ENCODE measurements around the gene MTF2.

The MTF2 gene

DNA sequence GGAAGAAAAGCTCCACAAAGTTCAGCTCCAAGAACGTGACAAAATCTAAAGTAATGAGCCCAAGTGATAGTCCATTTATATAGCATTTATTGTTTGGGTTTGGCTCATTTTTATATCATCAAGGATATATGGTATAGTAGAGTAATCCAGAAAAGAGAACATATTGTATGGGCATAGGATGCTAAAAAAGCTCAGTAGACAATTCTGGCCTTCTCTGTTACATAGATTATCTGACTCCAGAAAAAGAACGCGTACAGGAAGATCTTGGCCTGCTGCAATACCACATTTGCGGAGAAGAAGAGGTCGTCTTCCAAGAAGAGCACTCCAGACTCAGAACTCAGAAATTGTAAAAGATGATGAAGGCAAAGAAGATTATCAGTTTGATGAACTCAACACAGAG is 57.4 kb downstream of the MTF2 start:
- Histone ChIP-seq H3K27ac (no peak overlapping the region), H3K9ac (ENCODE audit: insufficient read length) (no peak overlapping the region), H3K4me3 (no peak overlapping the region), H3K9me3 (ENCODE audit: low read depth, low read length) (no peaks in the 10 kb centered on the region), H3K36me3 (ENCODE audit: insufficient read depth, low read length) (peaks cover 84% of the 10 kb centered on the region)
- no peak for DNase-seq (ENCODE audit: low read depth, low spot score)
- TF ChIP-seq FOXP2 (optimal IDR thresholded peaks at IDR 0.05; ENCODE audit: control extremely low read depth, extremely low read length, insufficient read depth) (no peak), POLR2AphosphoS5 (IDR thresholded peaks at IDR 0.05; ENCODE audit: borderline replicate concordance, low read depth, low read length) (no peak), EZH2 (IDR thresholded peaks at IDR 0.05) (no peak)

DNA sequence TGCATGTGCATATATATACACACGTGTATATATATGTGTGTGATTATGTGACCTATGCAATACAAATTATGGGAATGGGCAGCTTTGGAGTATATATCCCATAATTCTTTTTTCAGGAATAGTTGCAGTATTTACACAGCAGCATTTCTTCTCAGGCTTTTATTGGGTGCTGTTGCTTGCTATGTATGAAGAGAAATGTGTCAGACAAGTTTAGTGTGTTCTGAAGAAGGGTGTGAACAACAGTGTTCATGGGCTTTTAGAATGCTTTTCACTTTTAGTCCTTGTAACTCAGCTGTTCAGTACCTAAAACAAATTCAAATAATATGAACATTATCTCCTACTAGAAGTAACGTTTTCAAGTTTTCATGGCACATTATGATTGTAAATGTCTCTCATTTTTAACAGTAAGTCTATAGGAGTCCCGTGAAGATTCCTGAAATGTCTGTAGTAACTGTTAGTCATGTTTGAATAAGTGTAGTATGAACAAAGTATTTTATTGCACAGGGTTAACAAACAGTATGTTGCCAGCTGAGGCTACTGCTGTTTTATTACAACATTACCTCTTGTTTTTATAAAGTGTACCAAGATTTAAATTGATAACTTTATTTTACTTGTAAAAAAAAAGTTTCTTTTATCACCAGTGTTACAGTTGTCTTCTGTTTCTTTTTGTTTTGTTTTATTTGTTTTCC is 58.7 kb downstream of the MTF2 start:
- Histone ChIP-seq H3K9me3 (ENCODE audit: low read depth, low read length) (no peaks in the 10 kb centered on the region), H3K27ac (no peak overlapping the region), H3K4me3 (no peak overlapping the region), H3K9ac (ENCODE audit: insufficient read length) (no peak overlapping the region), H3K36me3 (ENCODE audit: insufficient read depth, low read length) (peaks cover 82% of the 10 kb centered on the region)
- TF ChIP-seq EZH2 (IDR thresholded peaks at IDR 0.05): no peak
- no peak for TF ChIP-seq FOXP2 (optimal IDR thresholded peaks at IDR 0.05; ENCODE audit: control extremely low read depth, extremely low read length, insufficient read depth)
- no peak for TF ChIP-seq POLR2AphosphoS5 (IDR thresholded peaks at IDR 0.05; ENCODE audit: borderline replicate concordance, low read depth, low read length)
- DNase-seq (ENCODE audit: low read depth, low spot score): no peak

DNA sequence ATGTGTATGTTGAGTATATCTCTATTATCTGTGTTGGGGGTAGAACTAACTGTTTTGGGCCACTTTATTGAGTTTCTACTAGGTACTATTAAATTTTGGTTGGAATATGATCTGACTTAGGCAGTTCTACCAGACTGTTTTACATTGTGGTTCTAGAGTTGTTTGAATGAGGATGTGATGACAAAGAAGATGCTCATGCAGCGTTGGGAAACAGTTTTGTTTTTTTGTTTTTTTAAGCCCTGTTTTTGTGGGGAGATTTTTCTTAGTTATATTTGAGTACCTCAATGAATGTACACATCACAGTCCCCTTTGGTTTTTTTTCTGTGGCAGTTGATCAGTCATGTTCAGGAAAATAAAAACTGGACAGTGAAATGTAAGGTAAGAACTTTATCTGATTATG is 61.0 kb downstream of the MTF2 start:
- DNase-seq (ENCODE audit: low read depth, low spot score): no peak
- Histone ChIP-seq H3K27ac (0 out of 2 replicates have a peak overlapping the region, but pooled peaks have one; percentile 8), H3K9me3 (ENCODE audit: low read depth, low read length) (no peaks in the 10 kb centered on the region), H3K36me3 (ENCODE audit: insufficient read depth, low read length) (peaks cover 68% of the 10 kb centered on the region), H3K4me3 (no peak overlapping the region), H3K9ac (ENCODE audit: insufficient read length) (no peak overlapping the region)
- TF ChIP-seq EZH2 (IDR thresholded peaks at IDR 0.05) (no peak), POLR2AphosphoS5 (IDR thresholded peaks at IDR 0.05; ENCODE audit: borderline replicate concordance, low read depth, low read length) (no peak), FOXP2 (optimal IDR thresholded peaks at IDR 0.05; ENCODE audit: control extremely low read depth, extremely low read length, insufficient read depth) (no peak)

DNA sequence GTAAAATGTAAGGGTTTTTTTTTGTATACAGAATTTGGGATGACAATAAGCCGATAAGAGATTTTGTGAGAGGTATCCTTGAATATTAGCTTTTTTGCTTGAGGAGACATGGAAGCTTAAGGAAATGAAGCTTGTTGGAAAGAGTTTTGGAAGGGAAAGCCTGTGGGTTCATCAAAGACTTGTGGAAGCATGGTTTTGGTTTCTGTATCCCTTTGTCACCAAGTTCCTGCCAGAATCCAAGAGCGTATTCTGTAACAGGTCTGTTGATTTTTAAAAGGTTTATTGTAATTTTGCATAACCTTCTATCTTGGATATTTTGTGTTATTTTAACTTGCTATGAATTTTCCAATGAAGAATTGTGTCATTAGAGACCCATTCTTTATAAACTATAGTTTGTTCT is 63.1 kb downstream of the MTF2 start:
- TF ChIP-seq FOXP2 (optimal IDR thresholded peaks at IDR 0.05; ENCODE audit: control extremely low read depth, extremely low read length, insufficient read depth) (no peak), POLR2AphosphoS5 (IDR thresholded peaks at IDR 0.05; ENCODE audit: borderline replicate concordance, low read depth, low read length) (no peak), EZH2 (IDR thresholded peaks at IDR 0.05) (no peak)
- H3K27ac ChIP-seq: peak overlapping the region; percentile 52
- no peak for DNase-seq (ENCODE audit: low read depth, low spot score)
- H3K9me3 ChIP-seq (ENCODE audit: low read depth, low read length): no peaks in the 10 kb centered on the region
- H3K4me3 ChIP-seq: no peak overlapping the region
- H3K36me3 ChIP-seq (ENCODE audit: insufficient read depth, low read length): peaks cover 47% of the 10 kb centered on the region
- no peak overlapping the region for H3K9ac ChIP-seq (ENCODE audit: insufficient read length)

DNA sequence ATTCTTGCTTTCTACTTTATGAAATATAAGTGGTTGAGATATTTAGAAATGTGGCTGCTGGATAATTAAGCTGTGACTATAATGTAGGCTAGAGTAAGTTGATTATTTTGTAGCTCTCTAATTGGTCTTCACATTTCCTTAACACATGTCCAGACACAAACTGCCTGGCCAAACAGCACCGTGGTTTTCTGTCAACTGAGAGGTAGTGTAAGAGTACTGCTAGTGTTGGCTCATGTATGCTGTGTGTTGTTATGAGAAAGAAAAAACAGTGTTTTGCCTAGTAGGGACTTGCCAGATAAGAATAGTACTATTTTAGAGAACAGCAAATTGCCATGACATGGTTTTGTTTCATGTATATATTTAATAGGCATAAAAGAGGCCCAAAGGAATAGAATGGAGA is 64.1 kb downstream of the MTF2 start:
- Histone ChIP-seq H3K9me3 (ENCODE audit: low read depth, low read length) (no peaks in the 10 kb centered on the region), H3K36me3 (ENCODE audit: insufficient read depth, low read length) (peaks cover 41% of the 10 kb centered on the region), H3K27ac (peak overlapping the region; percentile 52), H3K4me3 (no peak overlapping the region), H3K9ac (ENCODE audit: insufficient read length) (no peak overlapping the region)
- no peak for TF ChIP-seq FOXP2 (optimal IDR thresholded peaks at IDR 0.05; ENCODE audit: control extremely low read depth, extremely low read length, insufficient read depth)
- no peak for TF ChIP-seq POLR2AphosphoS5 (IDR thresholded peaks at IDR 0.05; ENCODE audit: borderline replicate concordance, low read depth, low read length)
- no peak for TF ChIP-seq EZH2 (IDR thresholded peaks at IDR 0.05)
- DNase-seq (ENCODE audit: low read depth, low spot score): no peak

DNA sequence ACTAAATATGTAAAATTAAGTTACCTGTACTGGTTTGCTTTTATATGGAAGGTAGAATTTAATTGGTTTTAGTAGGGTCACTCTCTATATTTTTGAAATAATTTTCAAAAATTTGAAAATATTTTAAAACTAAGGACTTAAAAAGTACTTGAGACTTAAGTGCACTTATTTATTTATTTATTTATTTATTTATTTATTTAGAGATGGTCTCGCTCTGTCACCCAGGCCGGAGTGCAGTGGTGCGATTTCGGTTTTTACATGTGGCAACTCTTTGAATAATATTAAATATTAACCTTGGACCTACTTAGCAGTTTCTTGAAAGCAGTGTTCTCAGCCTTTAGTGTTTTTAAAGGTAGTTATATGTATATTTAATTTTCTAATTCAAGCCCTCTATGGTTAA is 64.7 kb downstream of the MTF2 start:
- no peak for TF ChIP-seq EZH2 (IDR thresholded peaks at IDR 0.05)
- TF ChIP-seq POLR2AphosphoS5 (IDR thresholded peaks at IDR 0.05; ENCODE audit: borderline replicate concordance, low read depth, low read length): no peak
- TF ChIP-seq FOXP2 (optimal IDR thresholded peaks at IDR 0.05; ENCODE audit: control extremely low read depth, extremely low read length, insufficient read depth): no peak
- no peak for DNase-seq (ENCODE audit: low read depth, low spot score)
- Histone ChIP-seq H3K4me3 (no peak overlapping the region), H3K9me3 (ENCODE audit: low read depth, low read length) (no peaks in the 10 kb centered on the region), H3K36me3 (ENCODE audit: insufficient read depth, low read length) (peaks cover 40% of the 10 kb centered on the region), H3K27ac (no peak overlapping the region), H3K9ac (ENCODE audit: insufficient read length) (no peak overlapping the region)

DNA sequence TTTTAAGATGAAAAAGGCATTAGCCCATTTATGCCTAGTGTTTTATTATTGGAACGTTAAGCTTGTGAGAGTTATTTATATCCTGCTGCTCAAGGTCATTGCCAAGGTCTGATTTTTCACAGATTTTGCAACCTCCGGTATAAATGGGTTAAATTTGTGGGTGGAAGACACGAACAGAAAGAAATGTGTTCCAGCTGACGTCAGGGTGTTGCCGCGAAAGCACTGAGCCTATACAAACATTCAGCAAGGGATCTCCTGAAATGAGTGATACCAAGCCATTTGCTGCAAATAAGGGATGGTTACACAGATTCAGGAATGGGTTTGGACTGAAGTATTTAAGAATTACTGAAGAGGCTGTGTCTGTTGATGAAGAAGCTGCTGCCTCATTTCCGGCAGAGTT is 68.9 kb downstream of the MTF2 start:
- Histone ChIP-seq H3K4me3 (no peak overlapping the region), H3K9me3 (ENCODE audit: low read depth, low read length) (no peaks in the 10 kb centered on the region), H3K27ac (peak overlapping the region; percentile 28; the same call in 1 of the 2 replicates), H3K36me3 (ENCODE audit: insufficient read depth, low read length) (peaks cover 20% of the 10 kb centered on the region), H3K9ac (ENCODE audit: insufficient read length) (no peak overlapping the region)
- no peak for DNase-seq (ENCODE audit: low read depth, low spot score)
- TF ChIP-seq FOXP2 (optimal IDR thresholded peaks at IDR 0.05; ENCODE audit: control extremely low read depth, extremely low read length, insufficient read depth) (no peak), POLR2AphosphoS5 (IDR thresholded peaks at IDR 0.05; ENCODE audit: borderline replicate concordance, low read depth, low read length) (no peak), EZH2 (IDR thresholded peaks at IDR 0.05) (no peak)

DNA sequence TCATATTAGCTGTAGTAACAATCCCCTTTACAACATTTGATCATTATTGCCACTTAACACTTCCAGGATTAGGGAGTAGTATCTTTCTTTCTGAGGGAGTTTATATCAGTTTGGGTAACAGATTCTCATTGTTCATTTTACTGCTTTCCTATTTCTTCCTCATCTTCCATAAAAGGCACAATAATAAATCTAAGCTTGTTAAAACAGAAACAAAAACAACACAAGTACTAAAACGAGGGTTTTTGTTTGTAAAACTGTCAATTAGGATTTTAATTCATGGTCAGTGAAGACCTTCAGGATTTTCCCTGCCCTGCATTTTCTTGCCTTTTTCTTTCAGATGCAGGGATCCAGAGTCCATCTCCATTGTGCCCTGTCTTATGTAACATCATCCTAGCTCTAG is 71.6 kb downstream of the MTF2 start:
- DNase-seq (ENCODE audit: low read depth, low spot score): no peak
- H3K36me3 ChIP-seq (ENCODE audit: insufficient read depth, low read length): peaks cover 32% of the 10 kb centered on the region

DNA sequence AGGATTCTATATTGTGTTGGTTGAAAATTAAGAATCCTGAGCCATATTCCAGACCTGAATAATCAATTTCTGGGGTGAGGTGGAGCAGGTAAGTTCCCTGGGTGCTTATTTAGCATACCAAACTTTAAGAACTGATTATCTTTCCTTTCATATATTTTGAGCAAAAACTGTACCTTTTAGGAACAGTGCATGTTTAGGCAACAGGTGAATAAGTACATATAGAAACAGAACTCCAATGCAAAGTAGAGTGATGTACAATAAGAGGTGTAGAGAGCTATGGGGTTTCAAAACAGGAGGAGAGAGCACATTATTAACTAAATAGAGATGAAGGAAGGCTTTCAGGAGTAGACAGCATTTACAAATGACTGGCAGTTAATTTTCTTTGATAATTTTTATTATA is 72.4 kb downstream of the MTF2 start:
- Histone ChIP-seq H3K27ac (no peak overlapping the region), H3K36me3 (ENCODE audit: insufficient read depth, low read length) (peaks cover 33% of the 10 kb centered on the region), H3K9ac (ENCODE audit: insufficient read length) (no peak overlapping the region), H3K4me3 (no peak overlapping the region), H3K9me3 (ENCODE audit: low read depth, low read length) (no peaks in the 10 kb centered on the region)
- TF ChIP-seq FOXP2 (optimal IDR thresholded peaks at IDR 0.05; ENCODE audit: control extremely low read depth, extremely low read length, insufficient read depth) (no peak), EZH2 (IDR thresholded peaks at IDR 0.05) (no peak), POLR2AphosphoS5 (IDR thresholded peaks at IDR 0.05; ENCODE audit: borderline replicate concordance, low read depth, low read length) (no peak)
- DNase-seq (ENCODE audit: low read depth, low spot score): no peak

More for the DNA sequence above, 71.6 kb downstream of the MTF2 start:
- Histone ChIP-seq H3K4me3 (no peak overlapping the region), H3K9ac (ENCODE audit: insufficient read length) (no peak overlapping the region), H3K27ac (no peak overlapping the region), H3K9me3 (ENCODE audit: low read depth, low read length) (no peaks in the 10 kb centered on the region)
- TF ChIP-seq FOXP2 (optimal IDR thresholded peaks at IDR 0.05; ENCODE audit: control extremely low read depth, extremely low read length, insufficient read depth): no peak
- no peak for TF ChIP-seq EZH2 (IDR thresholded peaks at IDR 0.05)
- no peak for TF ChIP-seq POLR2AphosphoS5 (IDR thresholded peaks at IDR 0.05; ENCODE audit: borderline replicate concordance, low read depth, low read length)
